ENCODE measurements around the gene PADI1. TPM values are rescaled to one million over a fixed set of nuclear protein-coding genes. Genes with fewer than 3 reads are reported as not detected.

Gene PADI1
- total RNA-seq, 1 donor from 2014 or later, result not detected

DNA sequence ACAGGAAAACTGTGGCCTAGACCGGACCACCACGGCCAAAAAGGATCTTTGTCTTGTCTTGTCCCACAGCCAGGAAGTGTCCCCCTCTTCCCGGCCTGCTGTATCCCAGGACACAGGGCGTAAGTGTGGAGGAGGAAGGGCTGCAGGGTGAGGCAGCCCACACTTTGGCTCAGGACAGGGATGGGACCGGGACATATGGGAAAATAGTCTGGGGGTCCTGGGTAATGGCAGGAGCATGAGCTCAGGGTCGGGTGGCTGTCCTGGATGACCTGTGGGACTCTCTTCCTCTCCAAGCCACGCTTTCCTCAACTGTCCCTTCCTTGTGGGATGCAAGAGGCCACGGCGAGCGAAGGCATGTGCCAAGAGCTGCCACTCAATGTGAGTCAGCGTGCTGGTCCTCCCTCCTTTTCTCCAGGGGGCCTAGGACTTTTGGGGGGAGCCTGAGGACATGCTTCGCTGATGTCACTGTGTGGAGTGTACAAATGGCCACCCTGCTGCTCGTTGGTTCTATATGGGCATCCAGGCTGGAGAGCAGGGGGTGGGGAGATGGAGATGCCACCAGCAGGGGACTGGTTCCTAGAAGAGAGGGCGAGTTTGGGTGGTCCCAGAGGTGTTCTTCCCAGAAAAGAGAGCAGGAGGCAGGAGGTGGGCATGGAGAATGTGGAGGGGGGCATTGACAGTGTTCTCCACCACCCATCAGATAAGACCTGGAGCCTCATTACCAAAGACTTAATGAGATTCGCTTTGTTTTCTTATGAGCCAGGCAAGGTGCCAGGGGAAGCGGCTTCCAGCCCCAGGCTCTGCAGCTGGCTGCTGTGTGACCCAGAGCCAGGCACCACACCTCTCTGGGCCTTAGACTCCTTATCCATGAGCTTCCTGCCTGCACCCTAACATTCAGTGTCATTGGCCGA, 11.5 kb upstream of the PADI1 start:
- TF ChIP-seq, protein P1, sequence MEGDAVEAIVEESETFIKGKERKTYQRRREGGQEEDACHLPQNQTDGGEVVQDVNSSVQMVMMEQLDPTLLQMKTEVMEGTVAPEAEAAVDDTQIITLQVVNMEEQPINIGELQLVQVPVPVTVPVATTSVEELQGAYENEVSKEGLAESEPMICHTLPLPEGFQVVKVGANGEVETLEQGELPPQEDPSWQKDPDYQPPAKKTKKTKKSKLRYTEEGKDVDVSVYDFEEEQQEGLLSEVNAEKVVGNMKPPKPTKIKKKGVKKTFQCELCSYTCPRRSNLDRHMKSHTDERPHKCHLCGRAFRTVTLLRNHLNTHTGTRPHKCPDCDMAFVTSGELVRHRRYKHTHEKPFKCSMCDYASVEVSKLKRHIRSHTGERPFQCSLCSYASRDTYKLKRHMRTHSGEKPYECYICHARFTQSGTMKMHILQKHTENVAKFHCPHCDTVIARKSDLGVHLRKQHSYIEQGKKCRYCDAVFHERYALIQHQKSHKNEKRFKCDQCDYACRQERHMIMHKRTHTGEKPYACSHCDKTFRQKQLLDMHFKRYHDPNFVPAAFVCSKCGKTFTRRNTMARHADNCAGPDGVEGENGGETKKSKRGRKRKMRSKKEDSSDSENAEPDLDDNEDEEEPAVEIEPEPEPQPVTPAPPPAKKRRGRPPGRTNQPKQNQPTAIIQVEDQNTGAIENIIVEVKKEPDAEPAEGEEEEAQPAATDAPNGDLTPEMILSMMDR (IDR thresholded peaks at IDR 0.05; ENCODE audit: borderline replicate concordance), result no peak
- Histone ChIP-seq H3K36me3 (no peaks in the 10 kb centered on the region), H3K27ac (replicated peaks) (no peak overlapping the region), H3K4me3 (no peak overlapping the region), H3K9me3 (replicated peaks) (peaks cover 11% of the 10 kb centered on the region), H3K27me3 (ENCODE audit: low read depth) (peaks cover 98% of the 10 kb centered on the region), H3K4me1 (no peaks in the 10 kb centered on the region)
- no peak for DNase-seq
- intact Hi-C loops (cut with micrococcal nuclease), result no loop called here

DNA sequence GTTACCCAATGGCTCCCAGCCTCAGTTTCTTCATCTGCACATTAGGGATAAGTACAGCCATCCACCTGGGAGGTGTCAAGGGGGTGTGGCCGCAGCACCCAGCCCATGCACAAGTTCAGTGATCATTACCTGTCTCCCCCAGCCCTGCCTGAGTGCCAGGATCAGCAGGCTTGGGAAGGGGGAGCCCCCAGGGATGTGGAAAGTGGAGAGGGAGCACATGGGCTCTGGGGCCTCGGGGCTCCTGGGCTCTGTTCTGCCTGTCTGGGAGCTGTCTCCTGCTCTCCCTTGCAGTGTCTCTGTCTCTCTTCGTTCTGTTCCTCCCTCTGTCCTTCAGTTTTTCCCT, 10.8 kb upstream of the PADI1 start:
- no peaks in the 10 kb centered on the region for H3K4me1 ChIP-seq
- H3K9me3 ChIP-seq (replicated peaks), result peaks cover 4% of the 10 kb centered on the region
- DNase-seq, result no peak
- H3K27ac ChIP-seq (replicated peaks), result no peak overlapping the region
- TF ChIP-seq, protein P1 (IDR thresholded peaks at IDR 0.05; ENCODE audit: borderline replicate concordance), result no peak
- H3K4me3 ChIP-seq, result no peak overlapping the region
- intact Hi-C loops (cut with micrococcal nuclease), result no loop called here
- H3K36me3 ChIP-seq, result no peaks in the 10 kb centered on the region
- peaks cover 98% of the 10 kb centered on the region for H3K27me3 ChIP-seq (ENCODE audit: low read depth)

DNA sequence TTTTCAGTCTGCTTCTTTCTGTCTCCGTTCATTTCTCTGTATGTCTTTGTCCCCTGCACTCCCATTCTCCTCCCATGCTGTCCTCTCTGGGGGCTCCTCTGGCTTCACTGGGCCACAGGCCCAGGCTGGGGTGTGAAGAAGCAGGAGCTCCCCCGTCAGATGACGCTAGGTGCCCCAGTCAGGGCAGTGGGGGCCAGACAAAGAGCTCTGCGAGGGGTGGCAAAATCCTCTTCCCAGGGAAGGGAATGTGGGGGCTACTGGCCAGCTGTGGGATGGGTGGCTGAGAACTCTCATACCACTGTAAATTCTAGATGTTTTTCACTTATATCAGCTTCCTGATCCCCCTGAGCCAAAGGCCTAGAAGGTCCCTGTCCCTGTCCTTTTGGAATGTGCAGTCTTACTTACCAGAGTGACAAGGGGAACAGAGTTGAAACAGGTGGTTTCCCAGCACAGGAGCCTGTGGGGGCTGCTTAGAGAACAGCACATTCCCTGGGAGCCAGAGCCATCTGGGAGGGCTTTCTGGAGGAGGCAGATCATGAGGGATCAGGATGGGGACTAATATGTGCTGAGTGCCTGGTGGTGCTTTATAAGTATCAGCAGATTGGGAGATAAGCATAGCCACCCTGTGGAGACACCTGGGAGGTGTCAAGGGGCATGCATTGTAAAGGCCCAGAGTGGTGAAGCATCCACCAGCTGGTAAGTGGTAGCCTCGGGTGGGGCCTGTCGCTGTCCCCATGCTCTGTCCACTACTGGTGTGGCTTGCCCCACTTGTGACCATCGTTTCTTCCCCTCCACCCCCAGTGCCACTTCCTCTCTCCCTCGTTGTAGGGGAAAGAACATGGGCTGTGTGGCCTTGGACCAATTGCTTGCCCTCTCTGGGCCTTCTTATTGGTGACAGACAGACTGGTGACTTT, 10.1 kb upstream of the PADI1 start:
- no peak for DNase-seq
- Histone ChIP-seq H3K36me3 (no peaks in the 10 kb centered on the region), H3K27ac (replicated peaks) (no peak overlapping the region), H3K4me3 (no peak overlapping the region), H3K27me3 (ENCODE audit: low read depth) (peaks cover 98% of the 10 kb centered on the region), H3K9me3 (replicated peaks) (no peaks in the 10 kb centered on the region), H3K4me1 (no peaks in the 10 kb centered on the region)
- TF ChIP-seq, protein P1 (IDR thresholded peaks at IDR 0.05; ENCODE audit: borderline replicate concordance), result no peak
- intact Hi-C loops (cut with micrococcal nuclease), result no loop called here

DNA sequence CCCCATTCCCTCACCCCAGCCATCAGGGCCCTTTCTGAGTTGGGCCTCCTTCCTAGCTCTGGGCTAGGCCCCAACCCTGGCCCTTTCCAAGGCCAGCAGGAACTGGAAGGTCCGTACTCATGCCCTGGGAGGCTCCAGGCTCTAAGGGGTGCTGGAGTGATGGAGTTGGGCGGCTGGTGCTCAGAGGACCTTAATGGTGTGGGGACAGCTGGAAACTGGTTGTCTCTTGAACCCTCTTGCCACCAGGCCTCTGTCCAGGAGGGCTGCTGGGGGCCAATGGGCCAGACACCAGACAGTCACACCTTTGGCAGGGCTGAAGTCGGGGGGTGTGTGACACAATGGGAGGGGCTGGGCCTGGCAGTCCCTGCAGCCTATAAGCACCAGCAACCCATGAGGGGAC, 9.2 kb upstream of the PADI1 start:
- H3K36me3 ChIP-seq, result no peaks in the 10 kb centered on the region
- TF ChIP-seq, protein P1 (IDR thresholded peaks at IDR 0.05; ENCODE audit: borderline replicate concordance), result no peak
- no peak overlapping the region for H3K27ac ChIP-seq (replicated peaks)
- H3K27me3 ChIP-seq (ENCODE audit: low read depth), result peaks cover 98% of the 10 kb centered on the region
- intact Hi-C loops (cut with micrococcal nuclease), result no loop called here
- H3K4me3 ChIP-seq, result no peak overlapping the region
- no peaks in the 10 kb centered on the region for H3K4me1 ChIP-seq
- no peak for DNase-seq
- H3K9me3 ChIP-seq (replicated peaks), result no peaks in the 10 kb centered on the region

DNA sequence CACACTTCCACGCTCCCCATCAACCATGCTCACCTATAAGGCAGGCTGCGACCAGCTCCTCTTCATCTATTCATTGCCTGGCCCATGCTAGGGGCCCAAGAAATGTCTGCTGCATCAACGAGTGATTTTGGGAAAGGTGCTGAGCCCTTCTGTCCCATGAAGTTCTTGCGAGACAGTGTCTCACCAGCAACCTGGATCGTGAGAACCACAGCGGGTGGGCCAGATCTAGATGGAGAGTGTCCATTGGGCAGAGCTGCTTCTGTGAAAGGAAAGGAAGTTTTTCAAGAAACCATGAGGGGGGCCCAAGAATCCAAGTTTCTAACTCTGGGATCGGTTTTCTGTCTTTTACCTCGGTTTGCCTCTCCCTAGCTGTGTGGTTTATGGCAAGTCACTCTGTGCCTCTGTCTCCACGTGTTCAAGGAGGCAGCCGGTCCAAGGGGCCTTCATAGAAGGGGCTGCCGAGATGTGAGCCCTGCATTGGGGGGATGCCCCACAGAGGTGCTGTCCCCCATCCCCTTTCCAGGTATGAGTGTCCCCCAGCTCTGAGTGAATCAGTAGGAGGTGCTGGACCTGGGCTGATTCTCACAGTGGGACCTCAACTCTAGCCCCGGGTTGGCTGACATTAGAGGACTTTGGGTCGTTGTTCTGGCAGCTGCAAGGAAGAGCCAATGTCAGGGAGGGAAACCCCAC, 8.3 kb upstream of the PADI1 start:
- intact Hi-C loops (cut with micrococcal nuclease), result no loop called here
- TF ChIP-seq, protein P1 (IDR thresholded peaks at IDR 0.05; ENCODE audit: borderline replicate concordance), result no peak
- no peaks in the 10 kb centered on the region for H3K36me3 ChIP-seq
- no peak for DNase-seq
- peaks cover 98% of the 10 kb centered on the region for H3K27me3 ChIP-seq (ENCODE audit: low read depth)
- no peaks in the 10 kb centered on the region for H3K4me1 ChIP-seq
- H3K27ac ChIP-seq (replicated peaks), result no peak overlapping the region
- no peak overlapping the region for H3K4me3 ChIP-seq
- no peaks in the 10 kb centered on the region for H3K9me3 ChIP-seq (replicated peaks)
